H1 (cell line): ENCODE results near the gene THBS4.
A peak's percentile ranks its signal among the peaks of the same experiment; 100 is the strongest.

Source experiments
- CTCF ChIP-seq, 3 experiments: IDR thresholded peaks; 1 replicate in 2 of 3; 2 replicates in 1 of 3; pipeline versions ENCODE4 v1.5.1 to v1.6.1; 2011; ENCODE audit warnings: low read length in 3 of 3, mild to moderate bottlenecking in 3 of 3, inconsistent platforms in 2 of 3, low read depth in 1 of 3, moderate library complexity in 1 of 3; ENCODE audit not compliant: insufficient read depth in 1 of 3; ENCODE audit errors: control extremely low read depth in 1 of 3
- EP300 ChIP-seq, 2 experiments: IDR thresholded peaks; 1 replicate in 1 of 2; 2 replicates in 1 of 2; pipeline ENCODE4 v1.6.1; 2011 to 2012; ENCODE audit warnings: low read depth in 2 of 2, low read length in 2 of 2, mild to moderate bottlenecking in 2 of 2, borderline replicate concordance in 1 of 2, inconsistent platforms in 1 of 2, moderate library complexity in 1 of 2
- JUN ChIP-seq: IDR thresholded peaks from 2 replicates; pipeline ENCODE4 v1.6.1; 2011; ENCODE audit warnings: low read depth, mild to moderate bottlenecking, improper control_type of control experiment, low read length
- NRF1 ChIP-seq: IDR thresholded peaks from 2 replicates; pipeline ENCODE4 v1.6.1; 2011; ENCODE audit warnings: mild to moderate bottlenecking, low read depth, low read length, improper control_type of control experiment
- RAD21 ChIP-seq, 2 experiments: IDR thresholded peaks in 1 of 2; conservative IDR thresholded peaks in 1 of 2; 2 replicates each; pipeline ENCODE4 v1.6.1; 2011; ENCODE audit warnings: low read depth in 2 of 2, low read length in 2 of 2, improper control_type of control experiment in 1 of 2, inconsistent platforms in 1 of 2, mild to moderate bottlenecking in 1 of 2, moderate library complexity in 1 of 2
- SP1 ChIP-seq: IDR thresholded peaks from 2 replicates; pipeline ENCODE4 v1.6.1; 2011; ENCODE audit warnings: low read depth, low read length
- SP4 ChIP-seq: IDR thresholded peaks from 2 replicates; pipeline ENCODE4 v1.6.1; 2012; ENCODE audit warnings: low read length, inconsistent platforms
- SUZ12 ChIP-seq: fragments of 200-600 bp; sonication (generic); IDR thresholded peaks from 2 replicates; pipeline ENCODE4 v1.6.1; 2012; ENCODE audit warnings: mild to moderate bottlenecking, inconsistent platforms, low read length, moderate library complexity, mixed read lengths
- TAF1 ChIP-seq: IDR thresholded peaks from 2 replicates; pipeline ENCODE4 v1.6.1; 2011; ENCODE audit warnings: mild to moderate bottlenecking, low read depth, low read length
- USF2 ChIP-seq: IDR thresholded peaks from 2 replicates; pipeline ENCODE4 v1.6.1; 2011; ENCODE audit warnings: low read length, improper control_type of control experiment
- ZNF274 ChIP-seq: IDR thresholded peaks from 2 replicates; pipeline ENCODE4 v1.7.0; 2012; ENCODE audit warnings: low read length, borderline replicate concordance; ENCODE audit errors: extremely low read depth

GRCh38 chr5:80090884-80091166 is 55.7 kb downstream of the THBS4 start:
- peak in 1 of 3 experiments; percentile 2; a peak in 1 of 4 replicates for TF ChIP-seq CTCF (IDR thresholded peaks at IDR 0.05; ENCODE audit: control extremely low read depth in 1 of 3, insufficient read depth in 1 of 3, low read depth in 1 of 3, low read length in 3 of 3)
- no peak for TF ChIP-seq JUN
- no peak for TF ChIP-seq TAF1
- TF ChIP-seq SP1: no peak
- TF ChIP-seq SP4: no peak
- TF ChIP-seq RAD21 (IDR thresholded peaks at IDR 0.05 in 1 of 2, conservative IDR thresholded peaks at IDR 0.05 in 1 of 2; ENCODE audit: low read depth in 2 of 2, low read length in 2 of 2): 0 out of 4 replicates have a peak, but pooled peaks of 1 of the 2 experiments have one; percentile 3
- TF ChIP-seq ZNF274: no peak
- no peak for TF ChIP-seq EP300 (IDR thresholded peaks at IDR 0.05; ENCODE audit: borderline replicate concordance in 1 of 2, low read depth in 2 of 2, low read length in 2 of 2)
- no peak for TF ChIP-seq NRF1
- no peak for TF ChIP-seq USF2
- TF ChIP-seq SUZ12: no peak
